Mammary epithelial cell (primary cell): ENCODE data around the gene RECK.

ENCODE experiments used
- CTCF ChIP-seq, 2 donors: IDR thresholded peaks in 1 of 2; conservative IDR thresholded peaks in 1 of 2; 2 replicates each; pipeline ENCODE4 v1.5.1; 2011 to 2012; ENCODE audit warnings: inconsistent platforms in 2 of 2, low read length in 2 of 2, mild to moderate bottlenecking in 2 of 2, control low read depth in 1 of 2, low read depth in 1 of 2; ENCODE audit not compliant: insufficient read depth in 1 of 2; ENCODE audit errors: extremely low read depth in 1 of 2
- EZH2 ChIP-seq: IDR thresholded peaks from 2 replicates; pipeline ENCODE4 v1.6.1; 2012; ENCODE audit warnings: low read length, inconsistent platforms, borderline replicate concordance

GRCh38 chr9:36102742-36103495 is 66.2 kb downstream of the RECK start:
- TF ChIP-seq CTCF (conservative IDR thresholded peaks at IDR 0.05 in 1 of 2, IDR thresholded peaks at IDR 0.05 in 1 of 2; ENCODE audit: extremely low read depth in 1 of 2, insufficient read depth in 1 of 2, low read depth in 1 of 2, low read length in 2 of 2) (peak; percentile 82), EZH2 (no peak)
